K562 (cell line): ENCODE measurements around the gene NCMAP. TPM values are rescaled to one million over a fixed set of nuclear protein-coding genes. Genes with fewer than 3 reads are reported as not detected.

Experiments used
- ATAC-seq: fragments of 200-7000 bp; cut with Tn5 transposase; 3 replicates; pipeline ENCODE4 v1.9.1; 2020; ENCODE audit warnings: moderate library complexity
- BruUV-seq: library from RNA; stranded (reverse); fragments of 400-500 nt; replicated peaks from 2 replicates; lab custom pipeline; 2021; lab: Mats Ljungman, UMichigan
- CTCF ChIA-PET: fragments of 300-600 bp; formaldehyde crosslinking; extraction: SDS; loops from one replicate; lab custom pipeline; 2021; ENCODE audit warnings: low intra/inter-chr PET ratio; lab: Yijun Ruan, JAX
- POLR2A ChIA-PET: fragments of 300-600, 350-650 bp; sonication (Branson Sonifier 250); formaldehyde crosslinking; extraction: SDS; loops from one replicate; lab custom pipeline; 2021; ENCODE audit warnings: antibody characterized with exemption, inconsistent platforms; lab: Yijun Ruan, JAX
- DNase-seq, 4 experiments: peaks; one replicate each; pipeline versions ENCODE4 v3.0.0 to v3.0.0-alpha.2; 2011 to 2018; ENCODE audit warnings: low spot score in 3 of 4, mixed read lengths in 3 of 4; ENCODE audit errors: extremely low read depth in 1 of 4
- FAIRE-seq: peaks from 2 replicates; lab custom pipeline; 2011; peaks lifted over from hg19 to GRCh38; lab: Jason Lieb, UNC
- H2AFZ ChIP-seq: 2 replicates; pipeline ENCODE4 v1.6.0; 2011; ENCODE audit warnings: low read depth, low read length, control low read depth, inconsistent platforms
- H3K27ac ChIP-seq: fragments of 200-600 bp; 3 replicates; pipeline ENCODE4 v1.8.0; 2011; ENCODE audit warnings: low read depth, mild to moderate bottlenecking, control low read depth, inconsistent platforms, low read length, moderate library complexity, mixed read lengths; ENCODE audit errors: extremely low read depth
- H3K27me3 ChIP-seq, 2 experiments: fragments of 300-600 bp in 1 of 2; 2 replicates in 1 of 2; 3 replicates in 1 of 2; pipeline versions ENCODE4 v1.6.0 to v1.8.0; 2011; ENCODE audit warnings: inconsistent platforms in 2 of 2, low read length in 2 of 2, mild to moderate bottlenecking in 1 of 2, mixed read lengths in 1 of 2, moderate library complexity in 1 of 2; ENCODE audit not compliant: control insufficient read depth in 2 of 2, insufficient read depth in 2 of 2
- H3K36me3 ChIP-seq: fragments of 300-600 bp; 3 replicates; pipeline ENCODE4 v1.8.0; 2011; ENCODE audit warnings: mild to moderate bottlenecking, low read length, inconsistent platforms; ENCODE audit not compliant: control insufficient read depth, insufficient read depth
- H3K4me1 ChIP-seq, 2 experiments: fragments of 200-600 bp in 1 of 2; replicated peaks in 1 of 2; 2 replicates in 1 of 2; 3 replicates in 1 of 2; pipeline versions ENCODE4 v1.5.1 to v1.8.0; 2011; ENCODE audit warnings: inconsistent platforms in 2 of 2, low read length in 2 of 2, mild to moderate bottlenecking in 1 of 2, mixed read lengths in 1 of 2, moderate library complexity in 1 of 2; ENCODE audit not compliant: control insufficient read depth in 2 of 2, insufficient read depth in 2 of 2
- H3K4me2 ChIP-seq: 2 replicates; pipeline ENCODE4 v1.6.1; 2011; ENCODE audit warnings: low read length, control low read depth, inconsistent platforms, mixed read lengths; ENCODE audit not compliant: insufficient read depth
- H3K4me3 ChIP-seq: fragments of 200-600 bp; sonication (generic), shearing (Covaris generic); 2 replicates; pipeline ENCODE4 v1.5.1; 2016; ENCODE audit warnings: control low read depth, inconsistent platforms
- H3K79me2 ChIP-seq: fragments of 200-600 bp; 3 replicates; pipeline ENCODE4 v1.8.0; 2011; ENCODE audit warnings: low read length, inconsistent platforms; ENCODE audit not compliant: control insufficient read depth, insufficient read depth
- H3K9ac ChIP-seq, 2 experiments: 2 replicates each; pipeline versions ENCODE4 v1.6.0 to v1.6.1; 2011; ENCODE audit warnings: low read depth in 2 of 2, low read length in 2 of 2, control low read depth in 1 of 2, inconsistent platforms in 1 of 2, mild to moderate bottlenecking in 1 of 2, mixed read lengths in 1 of 2; ENCODE audit not compliant: insufficient read depth in 1 of 2
- H3K9me1 ChIP-seq: one replicate; pipeline ENCODE4 v1.6.0; 2011; ENCODE audit warnings: inconsistent platforms, mild to moderate bottlenecking, low read length, moderate library complexity; ENCODE audit not compliant: control insufficient read depth, insufficient read depth
- H3K9me3 ChIP-seq: replicated peaks from 2 replicates; pipeline ENCODE4 v1.5.1; 2011; ENCODE audit warnings: low read depth, low read length, inconsistent platforms; ENCODE audit not compliant: control insufficient read depth, insufficient read depth
- H4K20me1 ChIP-seq: replicated peaks from 2 replicates; pipeline ENCODE4 v1.6.1; 2011; ENCODE audit warnings: low read length, inconsistent platforms, mixed read lengths; ENCODE audit not compliant: control insufficient read depth, insufficient read depth
- AFF1 ChIP-seq, 2 experiments: fragments of 450-650 bp; IDR thresholded peaks; 2 replicates each; pipeline ENCODE4 v1.6.1; 2018; ENCODE audit warnings: mild to moderate bottlenecking in 2 of 2, low read depth in 1 of 2; ENCODE audit not compliant: partially characterized antibody in 2 of 2
- ATF3 ChIP-seq, 2 experiments: fragments of 450-650 bp in 1 of 2; sonication (generic) in 1 of 2; formaldehyde crosslinking in 1 of 2; IDR thresholded peaks in 1 of 2; conservative IDR thresholded peaks in 1 of 2; 2 replicates each; pipeline versions ENCODE4 v1.6.1 to v1.8.1; 2016 to 2023; ENCODE audit warnings: mild to moderate bottlenecking in 2 of 2, moderate library complexity in 2 of 2, inconsistent platforms in 1 of 2, missing genetic modification reagents in 1 of 2
- E2F6 ChIP-seq, 2 experiments: IDR thresholded peaks; 2 replicates each; pipeline ENCODE4 v1.6.1; 2011; ENCODE audit warnings: borderline replicate concordance in 1 of 2, control low read depth in 1 of 2, low read depth in 1 of 2, low read length in 1 of 2, mild to moderate bottlenecking in 1 of 2, mixed read lengths in 1 of 2, moderate library complexity in 1 of 2; ENCODE audit not compliant: insufficient read depth in 1 of 2, insufficient read length in 1 of 2, poor library complexity in 1 of 2, severe bottlenecking in 1 of 2; ENCODE audit errors: extremely low read depth in 1 of 2
- EP400 ChIP-seq: fragments of 450-650 bp; IDR thresholded peaks from 2 replicates; pipeline ENCODE4 v1.6.1; 2017; ENCODE audit warnings: antibody characterized with exemption, mild to moderate bottlenecking, moderate library complexity
- GATA2 ChIP-seq: sonication (generic); formaldehyde crosslinking; IDR thresholded peaks from 2 replicates; pipeline ENCODE4 v1.4.0; 2020; ENCODE audit warnings: mild to moderate bottlenecking, missing genetic modification reagents
- L3MBTL2 ChIP-seq: fragments of 450-650 bp; IDR thresholded peaks from 2 replicates; pipeline ENCODE4 v1.6.1; 2016; ENCODE audit warnings: mild to moderate bottlenecking, moderate library complexity
- RERE ChIP-seq: sonication (generic); formaldehyde crosslinking; IDR thresholded peaks from 2 replicates; pipeline ENCODE4 v1.8.0; 2023; ENCODE audit warnings: missing genetic modification reagents, mild to moderate bottlenecking, borderline replicate concordance
- WGBS: fragments of 100-300 bp; shearing (Covaris generic); methylation state at CpG from one replicate; pipeline ENCODE4 v1.1.6; 2016; ENCODE audit warnings: low coverage, mixed read lengths; ENCODE audit not compliant: insufficient coverage; ENCODE audit errors: missing lambda C conversion rate; 5-methylcytosine and 5-hydroxymethylcytosine counted together
- in situ Hi-C: fragments of 300-500 bp; cut with MboI; formaldehyde crosslinking; loops from 4 replicates; pipeline ENCODE4 v1.15.0; 2018; ENCODE audit warnings: inconsistent platforms, mixed read lengths
- intact Hi-C: fragments of 100-400 bp; cut with micrococcal nuclease; formaldehyde crosslinking; loops from 2 replicates; pipeline ENCODE4 v1.14.2; 2022
- polyA plus RNA-seq, 8 experiments: library from polyadenylated mRNA; depleted of rRNA in 4 of 8; stranded (reverse) in 5 of 8; unstranded in 3 of 8; fragments of >200 nt; fragmentation: Nextera tagmentation in 2 of 8; fragmentation: Illumina TruSeq in 1 of 8; extraction: Ambion mirVana in 2 of 8; extraction: Trizol in 1 of 8; gene quantifications; 2 replicates each; pipeline versions ENCODE4 v1.2.1 to v1.2.3, GENCODE V29; 2011 to 2014; ENCODE audit warnings: inconsistent platforms in 1 of 8, missing spikeins in 1 of 8
- total RNA-seq, 7 experiments: library from RNA; depleted of rRNA in 6 of 7; stranded (reverse); fragments of >200 nt in 6 of 7; fragmentation: Illumina TruSeq in 2 of 7; extraction: Trizol in 2 of 7; gene quantifications; 2 replicates each; pipeline versions ENCODE4 v1.2.1 to v1.2.3, GENCODE V29; 2011 to 2021; ENCODE audit warnings: low replicate concordance in 1 of 7

NCMAP gene
- total and polyA plus RNA-seq, 9 of the 15 experiments (the other 6 are each of a cell fraction or from before 2014, with no cell fraction given) = 0.03 TPM; not detected in 8

- Histone ChIP-seq H3K4me3 (peak overlapping the region; percentile 96), H3K9ac (peak overlapping the region; percentile 94 to 98), H3K27ac (peak overlapping the region; percentile 91), H4K20me1 (peaks cover 21% of the 10 kb centered on the region), H2AFZ (peak overlapping the region; percentile 71), H3K79me2 (peaks cover 69% of the 10 kb centered on the region), H3K9me3 (no peaks in the 10 kb centered on the region), H3K4me1 (peaks cover 19% of the 10 kb centered on the region in 2 experiments), H3K4me2 (peak overlapping the region; percentile 96), H3K27me3 (no peaks in the 10 kb centered on the region), H3K36me3 (peaks cover 51% of the 10 kb centered on the region), H3K9me1 (no peaks in the 10 kb centered on the region)
- FAIRE-seq (peak; percentile 70), DNase-seq (peak in 3 of 4 experiments; percentile 27 to 68 (median 39)), ATAC-seq (peak; percentile 13)
- no TSS peak for BruUV-seq
- 0% methylated on average over 9 of the region's 9 CpGs for WGBS
- in situ Hi-C loops (no loop called here), intact Hi-C loops (loop anchor here (5.0 kb wide), 1 partner anchor 103 kb away; the partner anchor contains the start of gene CLIC4)
- ChIA-PET CTCF (interaction anchor here (1.6 kb wide), 1 partner anchor 203 kb away, joined by 3 read pairs; no protein-coding TSS in a partner anchor), POLR2A (interaction anchor here (0.6 to 1.3 kb wide), 6 partner anchors 9 to 103 kb away, joined by 3 to 5 read pairs (median 4); partner anchors contain the start of gene CLIC4)
- TF ChIP-seq EP400 (peak; percentile 5), L3MBTL2 (peak; percentile 91), GATA2 (peak; percentile 64), E2F6 (IDR thresholded peaks at IDR 0.05; ENCODE audit: borderline replicate concordance in 1 of 2, extremely low read depth in 1 of 2, insufficient read depth in 1 of 2, insufficient read length in 1 of 2, low read depth in 1 of 2, low read length in 1 of 2, poor library complexity in 1 of 2, severe bottlenecking in 1 of 2) (peak in 1 of 2 experiments; percentile 49), ATF3 (IDR thresholded peaks at IDR 0.05) (no peak), ATF3 (CRISPR knock-in tag; conservative IDR thresholded peaks at IDR 0.05) (peak; percentile 65; the same call in 1 of the 2 replicates), RERE (CRISPR knock-in tag) (no peak), AFF1 (IDR thresholded peaks at IDR 0.05; ENCODE audit: low read depth in 1 of 2, partially characterized antibody in 2 of 2) (no peak)
Measured at GRCh38 chr1:24644100-24644384, 88.2 kb downstream of the NCMAP start.
